Left lung (tissue), 10 donors: Measurements from ENCODE around the gene PSMA8. TPM values are rescaled to one million over a fixed set of nuclear protein-coding genes. Genes with fewer than 3 reads are reported as not detected.
"Not testable (repeated sequence)": the region's sequence is repeated elsewhere in the genome, so short reads cannot be mapped to it uniquely, and the experiment has no call there.

Source experiments
- ATAC-seq: fragments of 200-7000 bp; cut with Tn5 transposase; one replicate; pipeline ENCODE4 v1.9.1; 2020; ENCODE audit warnings: moderate library complexity
- DNase-seq, 4 donors: peaks; one replicate each; pipeline ENCODE4 v3.0.0-alpha.2; 2013 to 2020
- H3K27ac ChIP-seq, 2 donors: fragments of 200-600 bp; sonication (generic) in 1 of 2; one replicate each; pipeline versions ENCODE4 v1.5.0 to v1.8.0; 2020 to 2021
- H3K27me3 ChIP-seq, 2 donors: fragments of 200-600 bp; sonication (generic) in 1 of 2; one replicate each; pipeline versions ENCODE4 v1.5.0 to v1.8.0; 2020 to 2021
- H3K36me3 ChIP-seq, 2 donors: fragments of 200-600 bp; sonication (generic) in 1 of 2; one replicate each; pipeline versions ENCODE4 v1.5.0 to v1.8.0; 2020 to 2021
- H3K4me1 ChIP-seq, 2 donors: fragments of 200-600 bp; one replicate each; pipeline ENCODE4 v1.8.0; 2021
- H3K4me3 ChIP-seq, 2 donors: fragments of 200-600 bp; sonication (generic) in 1 of 2; one replicate each; pipeline versions ENCODE4 v1.5.0 to v1.8.0; 2020 to 2021; ENCODE audit warnings: mild to moderate bottlenecking in 1 of 2
- H3K9me3 ChIP-seq, 2 donors: fragments of 200-600 bp; sonication (generic) in 1 of 2; one replicate each; pipeline versions ENCODE4 v1.5.0 to v1.8.0; 2020 to 2021
- intact Hi-C, 2 donors: fragments of 100-400 bp; cut with DNase I; formaldehyde crosslinking; loops; one replicate each; pipeline versions ENCODE4 v1.11.2 to v1.14.2; 2022
- polyA plus RNA-seq, 6 donors: library from polyadenylated mRNA; unstranded; fragments of 120-200 nt; gene quantifications; one replicate each; pipeline ENCODE4 v1.2.1, GENCODE V29; 2013; ENCODE audit not compliant: insufficient read length in 6 of 6
- total RNA-seq, 2 donors: library from RNA; stranded (reverse); fragmentation: NEBNext Ultra II Directional; extraction: Animal tissue kit (Norgen Biotek cat#: 25700); gene quantifications; one replicate each; pipeline ENCODE4 v1.2.1, GENCODE V29; 2021
- TF ChIP-seq, protein P1 (sequence below), 2 donors: fragments of 200-600 bp; sonication (generic) in 1 of 2; IDR thresholded peaks; one replicate each; pipeline versions ENCODE4 v1.5.0 to v1.8.0; 2021; ENCODE audit warnings: antibody characterized with exemption in 2 of 2
- donor health status: DM: no; HTN: yes; CAD: no.
- donor health status: DM: no; HTN: no; CAD: no.

PSMA8 gene
- total and polyA plus RNA-seq, 8 donors, result 0.13 to 0.15 TPM; not detected in 6

DNA sequence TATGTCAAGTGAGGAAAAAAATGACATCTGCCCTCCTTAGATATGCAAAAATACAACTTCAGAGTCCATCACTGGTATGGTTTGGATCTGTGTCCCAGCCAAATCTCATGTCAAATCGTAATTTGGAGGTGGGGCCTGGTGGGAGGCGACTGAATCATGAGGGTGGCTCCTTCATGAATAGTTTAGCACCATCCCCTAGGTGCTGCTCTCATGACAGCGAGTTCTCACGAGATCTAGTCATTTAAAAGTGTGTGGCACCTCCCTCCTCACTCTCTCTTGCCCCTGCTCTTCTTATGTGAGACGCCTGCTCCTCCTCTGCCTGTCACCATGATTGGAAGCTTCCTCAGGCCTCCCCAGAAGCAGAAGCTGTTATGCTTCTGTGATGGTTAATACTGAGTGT is 5.9 kb upstream of the PSMA8 start:
- Histone ChIP-seq H3K27ac (no peak overlapping the region), H3K36me3 (no peaks in the 10 kb centered on the region), H3K4me1 (no peaks in the 10 kb centered on the region), H3K27me3 (no peaks in the 10 kb centered on the region), H3K9me3 (no peaks in the 10 kb centered on the region), H3K4me3 (no peak overlapping the region)
- TF ChIP-seq, protein P1, sequence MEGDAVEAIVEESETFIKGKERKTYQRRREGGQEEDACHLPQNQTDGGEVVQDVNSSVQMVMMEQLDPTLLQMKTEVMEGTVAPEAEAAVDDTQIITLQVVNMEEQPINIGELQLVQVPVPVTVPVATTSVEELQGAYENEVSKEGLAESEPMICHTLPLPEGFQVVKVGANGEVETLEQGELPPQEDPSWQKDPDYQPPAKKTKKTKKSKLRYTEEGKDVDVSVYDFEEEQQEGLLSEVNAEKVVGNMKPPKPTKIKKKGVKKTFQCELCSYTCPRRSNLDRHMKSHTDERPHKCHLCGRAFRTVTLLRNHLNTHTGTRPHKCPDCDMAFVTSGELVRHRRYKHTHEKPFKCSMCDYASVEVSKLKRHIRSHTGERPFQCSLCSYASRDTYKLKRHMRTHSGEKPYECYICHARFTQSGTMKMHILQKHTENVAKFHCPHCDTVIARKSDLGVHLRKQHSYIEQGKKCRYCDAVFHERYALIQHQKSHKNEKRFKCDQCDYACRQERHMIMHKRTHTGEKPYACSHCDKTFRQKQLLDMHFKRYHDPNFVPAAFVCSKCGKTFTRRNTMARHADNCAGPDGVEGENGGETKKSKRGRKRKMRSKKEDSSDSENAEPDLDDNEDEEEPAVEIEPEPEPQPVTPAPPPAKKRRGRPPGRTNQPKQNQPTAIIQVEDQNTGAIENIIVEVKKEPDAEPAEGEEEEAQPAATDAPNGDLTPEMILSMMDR (IDR thresholded peaks at IDR 0.05), result no peak
- intact Hi-C loops, result no loop called here
- DNase-seq (no peak), ATAC-seq (no peak)

DNA sequence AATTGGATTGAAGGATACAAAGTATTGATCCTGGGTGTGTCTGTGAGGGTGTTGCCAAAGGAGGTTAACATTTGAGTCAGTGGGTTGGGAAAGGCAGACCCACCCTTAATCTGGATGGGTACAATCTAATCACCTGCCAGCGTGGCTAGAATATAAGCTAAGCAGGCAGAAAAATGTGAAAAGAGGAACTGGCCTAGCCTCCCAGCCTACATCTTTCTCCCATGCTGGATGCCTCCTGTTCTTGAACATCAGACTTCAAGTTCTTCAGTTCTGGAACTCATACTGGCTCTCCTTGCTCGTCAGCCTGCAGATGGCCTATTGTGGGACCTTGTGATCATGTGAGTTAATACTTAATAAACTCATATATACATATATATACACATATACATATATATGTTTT is 5.5 kb upstream of the PSMA8 start:
- DNase-seq, H3K36me3 ChIP-seq, intact Hi-C loops, H3K27me3 ChIP-seq, H3K4me1 ChIP-seq, H3K27ac ChIP-seq, H3K9me3 ChIP-seq, ATAC-seq, H3K4me3 ChIP-seq: not testable (repeated sequence)

DNA sequence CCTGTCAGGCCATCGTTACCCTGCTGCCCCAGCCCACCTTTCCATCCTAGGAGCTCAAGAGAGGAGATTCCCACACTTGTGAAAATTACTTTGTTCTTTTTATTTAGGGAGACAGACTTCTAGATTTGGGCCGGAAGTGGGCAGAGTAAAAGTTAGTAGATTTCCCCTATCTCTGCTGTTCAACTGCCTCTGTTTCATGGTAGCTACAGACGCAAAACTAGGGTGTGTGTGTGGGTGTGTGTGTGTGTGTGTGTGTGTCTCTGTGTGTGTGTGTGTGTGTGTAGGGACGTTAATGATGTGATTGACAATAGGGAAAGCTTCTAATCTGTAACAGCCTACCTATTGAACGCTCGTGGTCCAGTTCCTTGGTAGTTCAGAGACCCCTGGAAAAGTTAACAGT is 438 bp downstream of the PSMA8 start:
- Histone ChIP-seq H3K27ac (no peak overlapping the region), H3K9me3 (peaks cover 0 to 2% of the 10 kb centered on the region in 2 donors), H3K27me3 (no peaks in the 10 kb centered on the region), H3K4me1 (no peaks in the 10 kb centered on the region), H3K4me3 (peak overlapping the region in 1 of 2 donors; percentile 13), H3K36me3 (no peaks in the 10 kb centered on the region)
- TF ChIP-seq, protein P1 (IDR thresholded peaks at IDR 0.05), result no peak
- intact Hi-C loops, result no loop called here
- no peak for DNase-seq
- no peak for ATAC-seq

DNA sequence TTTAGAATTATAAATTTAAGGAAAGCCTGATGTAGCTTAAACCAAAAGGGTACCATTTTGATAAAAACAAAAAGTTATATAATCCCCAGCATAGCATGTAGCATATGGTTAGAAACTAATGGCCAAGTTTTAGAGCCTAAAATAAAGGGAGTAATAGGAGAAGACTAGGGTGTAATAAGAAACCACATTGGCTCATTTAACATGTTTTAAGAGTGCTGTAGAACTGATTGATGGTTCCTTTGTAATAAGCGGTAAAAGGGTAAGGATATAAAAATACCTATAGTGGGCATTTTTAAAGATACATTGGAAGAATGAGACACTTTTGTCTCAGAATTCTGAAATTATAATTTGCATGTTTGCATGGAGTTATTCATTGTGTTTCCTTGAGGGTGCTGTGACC is 1.9 kb downstream of the PSMA8 start:
- H3K27me3 ChIP-seq, result no peaks in the 10 kb centered on the region
- no peaks in the 10 kb centered on the region for H3K4me1 ChIP-seq
- DNase-seq (no peak), ATAC-seq (no peak)
- TF ChIP-seq, protein P1 (IDR thresholded peaks at IDR 0.05), result no peak
- H3K27ac ChIP-seq, result no peak overlapping the region
- H3K9me3 ChIP-seq, result peaks cover 0 to 2% of the 10 kb centered on the region in 2 donors
- no peak overlapping the region for H3K4me3 ChIP-seq
- no peaks in the 10 kb centered on the region for H3K36me3 ChIP-seq
- intact Hi-C loops, result no loop called here

DNA sequence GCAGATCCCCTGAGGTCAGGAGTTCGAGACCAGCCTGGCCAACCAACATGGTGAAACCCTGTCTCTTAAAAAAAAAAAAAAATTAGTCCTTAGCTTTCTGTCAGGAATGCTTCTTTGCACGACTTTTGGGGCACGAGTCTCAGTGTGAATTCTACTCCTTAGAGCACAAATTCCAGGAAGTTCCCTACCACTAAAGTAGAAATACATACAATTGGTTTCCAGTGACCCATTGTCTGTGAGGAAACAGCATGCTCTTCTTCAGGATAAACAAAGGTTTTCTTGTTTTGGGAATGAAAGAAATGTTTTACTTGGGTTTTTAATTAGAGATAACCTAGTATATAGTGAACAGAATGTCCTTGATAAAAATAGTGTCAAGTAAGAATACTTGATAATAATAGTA is 23.7 kb downstream of the PSMA8 start:
- intact Hi-C loops, result no loop called here
- Histone ChIP-seq H3K27ac (no peak overlapping the region), H3K4me3 (no peak overlapping the region), H3K27me3 (no peaks in the 10 kb centered on the region), H3K4me1 (no peaks in the 10 kb centered on the region), H3K36me3 (no peaks in the 10 kb centered on the region), H3K9me3 (no peaks in the 10 kb centered on the region)
- ATAC-seq, result no peak
- TF ChIP-seq, protein P1 (IDR thresholded peaks at IDR 0.05), result no peak
- no peak for DNase-seq

DNA sequence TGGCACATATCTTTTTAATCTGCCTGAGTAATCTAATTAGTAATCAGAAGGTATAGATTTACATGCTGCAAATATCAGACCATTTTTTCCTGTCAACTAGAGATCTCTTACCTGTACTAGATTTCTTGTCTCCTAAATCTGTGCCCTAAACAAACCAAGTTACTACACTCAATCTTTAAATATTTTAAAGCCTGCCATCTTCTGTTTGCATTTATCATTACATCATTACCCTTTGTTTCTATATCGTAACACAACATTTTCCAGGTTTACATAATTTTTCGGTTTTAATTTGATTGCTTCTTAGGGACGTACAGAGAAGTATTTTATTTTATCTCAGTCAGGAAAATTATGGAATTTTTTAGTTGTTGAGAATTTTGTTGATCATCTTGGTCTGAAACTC is 25.7 kb downstream of the PSMA8 start:
- H3K36me3 ChIP-seq, result no peaks in the 10 kb centered on the region

More for the DNA sequence above, 25.7 kb downstream of the PSMA8 start:
- Histone ChIP-seq H3K4me3 (no peak overlapping the region), H3K27me3 (no peaks in the 10 kb centered on the region), H3K4me1 (no peaks in the 10 kb centered on the region), H3K9me3 (no peaks in the 10 kb centered on the region), H3K27ac (no peak overlapping the region)
- DNase-seq, result no peak
- intact Hi-C loops, result no loop called here
- TF ChIP-seq, protein P1 (IDR thresholded peaks at IDR 0.05), result no peak
- no peak for ATAC-seq
